T-helper 1 cell treated with Interleukin-12 subunit alpha and Interleukin-12 subunit beta and Interleukin-4 antibody, amounts not matched to agents 30 μg/mL and 1 μg/mL, for 36 hours (primary cell): ENCODE results near the gene RNU7-1.

Source experiments
- H3K27ac Mint-ChIP-seq: one replicate; pipeline ENCODE4 v1.8.0; 2021; ENCODE audit warnings: mild to moderate bottlenecking, mixed read lengths
- H3K27me3 Mint-ChIP-seq: one replicate; pipeline ENCODE4 v1.8.0; 2021; ENCODE audit warnings: low read depth, mixed read lengths
- H3K36me3 Mint-ChIP-seq: one replicate; pipeline ENCODE4 v1.8.0; 2021; ENCODE audit warnings: low read depth, mixed read lengths
- H3K4me1 Mint-ChIP-seq: one replicate; pipeline ENCODE4 v1.8.0; 2021; ENCODE audit warnings: low read depth, mixed read lengths
- H3K4me3 Mint-ChIP-seq: one replicate; pipeline ENCODE4 v1.8.0; 2021; ENCODE audit warnings: mild to moderate bottlenecking, moderate library complexity, mixed read lengths
- H3K9me3 Mint-ChIP-seq: one replicate; pipeline ENCODE4 v1.8.0; 2021; ENCODE audit warnings: mixed read lengths

RNU7-1 gene

DNA sequence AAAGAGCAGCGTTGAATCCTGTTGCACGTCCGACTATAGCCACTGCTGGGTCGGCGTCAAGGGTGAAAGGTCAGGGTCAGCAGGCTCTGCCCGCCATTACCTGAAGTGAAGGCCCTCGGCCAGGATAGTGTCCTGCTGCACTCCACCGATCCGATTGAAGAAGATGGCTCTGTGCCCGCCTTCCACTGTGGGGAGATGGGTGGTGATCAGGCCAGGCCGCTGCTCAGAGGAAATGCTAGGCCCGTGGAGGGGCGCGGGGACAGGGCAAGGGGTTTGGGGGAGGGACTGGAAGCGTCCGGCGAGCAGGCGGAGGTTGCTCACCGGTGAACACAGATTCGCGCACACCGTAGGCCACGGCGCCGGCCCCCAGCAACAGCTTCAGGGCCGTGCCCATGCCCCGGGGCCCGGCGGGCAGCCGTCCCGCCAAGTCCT is 26.5 kb downstream of the RNU7-1 start:
- peaks cover 38% of the 10 kb centered on the region for H3K4me1 Mint-ChIP-seq
- H3K9me3 Mint-ChIP-seq, result no peaks in the 10 kb centered on the region
- H3K27me3 Mint-ChIP-seq, result no peaks in the 10 kb centered on the region
- H3K27ac Mint-ChIP-seq, result peak overlapping the region; percentile 100
- H3K4me3 Mint-ChIP-seq, result peak overlapping the region; percentile 100
- peaks cover 42% of the 10 kb centered on the region for H3K36me3 Mint-ChIP-seq

- Mint-ChIP-seq H3K4me1 (peaks cover 21% of the 10 kb centered on the region), H3K27ac (no peak overlapping the region), H3K36me3 (peaks cover 49% of the 10 kb centered on the region), H3K9me3 (no peaks in the 10 kb centered on the region), H3K4me3 (no peak overlapping the region), H3K27me3 (no peaks in the 10 kb centered on the region)
Observed at GRCh38 chr12:6974180-6974579, 30.6 kb downstream of the RNU7-1 start.

- H3K9me3 Mint-ChIP-seq, result no peaks in the 10 kb centered on the region
- H3K27ac Mint-ChIP-seq, result no peak overlapping the region
- H3K27me3 Mint-ChIP-seq, result no peaks in the 10 kb centered on the region
- H3K4me1 Mint-ChIP-seq, result peaks cover 18% of the 10 kb centered on the region
- peaks cover 48% of the 10 kb centered on the region for H3K36me3 Mint-ChIP-seq
- H3K4me3 Mint-ChIP-seq, result no peak overlapping the region
Observed at GRCh38 chr12:6975297-6976032, 31.8 kb downstream of the RNU7-1 start.

DNA sequence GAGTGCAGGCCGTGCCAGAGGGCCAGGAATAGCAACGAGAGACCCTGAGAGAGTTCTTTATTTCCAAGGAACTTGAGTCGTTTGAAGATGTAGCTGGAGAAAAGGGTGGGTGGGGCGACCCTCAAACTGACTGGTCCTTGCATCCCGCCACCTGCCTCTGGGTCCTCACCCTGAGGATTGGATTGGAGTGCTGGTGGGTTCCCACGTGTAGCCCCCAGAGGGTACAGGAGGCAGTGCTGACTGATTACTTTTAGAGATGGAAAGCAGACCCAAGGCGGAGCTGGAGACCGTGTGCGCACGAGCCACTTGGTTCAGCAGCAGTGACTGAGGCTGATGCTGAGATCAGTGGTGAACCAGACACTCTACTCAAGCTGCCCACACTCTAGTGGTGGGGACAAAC is 34.0 kb downstream of the RNU7-1 start:
- Mint-ChIP-seq H3K27me3 (no peaks in the 10 kb centered on the region), H3K4me1 (peaks cover 3% of the 10 kb centered on the region), H3K9me3 (no peaks in the 10 kb centered on the region)

DNA sequence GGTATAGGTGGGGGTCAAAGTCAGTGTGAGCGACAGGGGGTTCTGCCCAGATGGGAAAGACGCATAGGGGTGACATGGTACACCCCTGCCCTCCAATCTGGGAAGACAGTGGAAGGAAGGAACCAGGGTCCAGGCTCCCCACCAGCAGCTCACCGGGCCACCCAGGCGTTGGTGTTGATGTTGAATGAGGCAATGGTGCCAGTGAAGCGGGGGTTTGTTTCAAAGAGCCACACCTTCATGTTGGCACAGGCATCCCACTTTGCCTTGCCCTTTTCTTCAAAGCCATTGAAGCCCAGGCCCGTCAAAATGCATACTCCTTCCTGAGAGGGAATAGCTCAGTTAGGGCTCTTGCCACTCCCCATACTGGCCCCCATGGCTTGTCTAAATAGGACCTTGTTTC is 34.6 kb downstream of the RNU7-1 start:
- Mint-ChIP-seq H3K27ac (no peak overlapping the region), H3K4me3 (no peak overlapping the region)

More for the DNA sequence above, 34.0 kb downstream of the RNU7-1 start:
- Mint-ChIP-seq H3K36me3 (peaks cover 51% of the 10 kb centered on the region), H3K27ac (no peak overlapping the region), H3K4me3 (no peak overlapping the region)

GRCh38 chr12:6978611-6979011 is 35.0 kb downstream of the RNU7-1 start:
- Mint-ChIP-seq H3K27ac (no peak overlapping the region), H3K36me3 (peaks cover 54% of the 10 kb centered on the region), H3K4me3 (no peak overlapping the region), H3K4me1 (no peaks in the 10 kb centered on the region), H3K9me3 (no peaks in the 10 kb centered on the region), H3K27me3 (no peaks in the 10 kb centered on the region)

More for the DNA sequence above, 34.6 kb downstream of the RNU7-1 start:
- Mint-ChIP-seq H3K36me3 (peaks cover 53% of the 10 kb centered on the region), H3K4me1 (peaks cover 2% of the 10 kb centered on the region), H3K9me3 (no peaks in the 10 kb centered on the region), H3K27me3 (no peaks in the 10 kb centered on the region)

DNA sequence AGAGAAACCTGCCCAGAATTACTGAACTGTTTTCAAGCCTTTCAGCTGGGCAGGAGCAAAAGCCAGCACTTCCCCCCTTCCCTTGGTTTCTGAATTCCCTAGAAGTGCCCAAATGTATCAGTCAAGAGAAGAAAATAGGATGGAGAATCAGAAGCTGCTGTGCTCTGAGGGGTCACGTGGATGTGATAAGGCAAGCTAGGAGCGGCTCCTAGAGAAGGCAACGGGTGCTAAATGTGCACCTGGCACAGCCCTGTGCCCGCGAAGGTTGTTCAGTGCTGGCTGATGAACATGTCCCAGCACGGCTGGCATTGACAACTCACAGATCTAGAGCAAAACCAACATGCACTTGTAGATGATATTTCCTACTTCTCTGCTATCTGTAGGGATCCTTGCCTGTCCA is 35.4 kb downstream of the RNU7-1 start:
- no peaks in the 10 kb centered on the region for H3K4me1 Mint-ChIP-seq
- no peaks in the 10 kb centered on the region for H3K27me3 Mint-ChIP-seq
- H3K27ac Mint-ChIP-seq, result no peak overlapping the region
- H3K4me3 Mint-ChIP-seq, result no peak overlapping the region
- no peaks in the 10 kb centered on the region for H3K9me3 Mint-ChIP-seq
- peaks cover 52% of the 10 kb centered on the region for H3K36me3 Mint-ChIP-seq

GRCh38 chr12:6979453-6979852 is 35.8 kb downstream of the RNU7-1 start:
- Mint-ChIP-seq H3K27ac (no peak overlapping the region), H3K9me3 (no peaks in the 10 kb centered on the region), H3K4me1 (no peaks in the 10 kb centered on the region), H3K27me3 (no peaks in the 10 kb centered on the region), H3K4me3 (no peak overlapping the region), H3K36me3 (peaks cover 52% of the 10 kb centered on the region)

DNA sequence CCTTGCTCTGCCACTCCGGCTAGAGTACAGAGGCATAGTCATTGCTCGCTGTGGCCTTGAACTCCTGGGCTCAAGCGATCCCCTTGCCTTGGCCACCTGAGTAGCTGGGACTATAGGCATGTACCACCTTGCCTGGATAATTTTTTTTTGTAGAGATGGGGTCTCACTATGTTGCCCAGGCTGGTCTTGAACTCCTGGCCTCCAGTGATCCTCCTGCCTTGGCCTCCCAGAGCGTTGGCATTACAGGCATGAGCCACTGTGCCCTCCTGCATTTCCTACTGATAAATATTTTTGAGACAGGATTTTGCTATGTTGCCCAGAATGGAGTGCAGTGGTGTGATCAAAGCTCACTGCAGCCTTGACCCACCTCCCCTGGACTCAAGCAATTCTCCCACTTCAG is 36.5 kb downstream of the RNU7-1 start:
- Mint-ChIP-seq H3K9me3 (no peaks in the 10 kb centered on the region), H3K36me3 (peaks cover 48% of the 10 kb centered on the region), H3K4me3 (no peak overlapping the region), H3K4me1 (no peaks in the 10 kb centered on the region), H3K27me3 (no peaks in the 10 kb centered on the region), H3K27ac (no peak overlapping the region)

DNA sequence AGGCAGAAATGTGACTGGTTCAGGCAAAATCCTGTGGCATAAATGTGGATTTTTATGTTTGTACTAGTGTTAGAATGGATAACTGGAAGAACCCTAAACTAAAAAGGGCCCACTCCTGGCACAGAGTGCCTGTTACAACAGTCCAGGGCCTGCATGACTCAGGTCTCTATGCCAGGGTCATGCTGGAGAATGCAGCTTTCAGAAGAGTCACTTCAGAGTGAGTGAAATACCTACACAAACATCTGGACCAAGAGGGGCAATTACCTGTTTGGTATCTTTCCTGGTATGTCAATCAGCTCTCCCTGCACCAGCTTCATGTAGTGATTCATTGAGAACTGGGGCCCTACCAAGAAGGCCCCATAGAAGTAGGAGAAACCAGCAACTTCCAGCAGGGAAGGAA is 37.1 kb downstream of the RNU7-1 start:
- Mint-ChIP-seq H3K4me3 (no peak overlapping the region), H3K27me3 (no peaks in the 10 kb centered on the region), H3K27ac (no peak overlapping the region), H3K36me3 (peaks cover 42% of the 10 kb centered on the region), H3K4me1 (no peaks in the 10 kb centered on the region), H3K9me3 (no peaks in the 10 kb centered on the region)

- peaks cover 39% of the 10 kb centered on the region for H3K36me3 Mint-ChIP-seq
- no peak overlapping the region for H3K27ac Mint-ChIP-seq
- no peak overlapping the region for H3K4me3 Mint-ChIP-seq
- no peaks in the 10 kb centered on the region for H3K9me3 Mint-ChIP-seq
- H3K27me3 Mint-ChIP-seq, result no peaks in the 10 kb centered on the region
- H3K4me1 Mint-ChIP-seq, result no peaks in the 10 kb centered on the region
Observed at GRCh38 chr12:6981152-6982052, 37.8 kb downstream of the RNU7-1 start.

- Mint-ChIP-seq H3K9me3 (no peaks in the 10 kb centered on the region), H3K27ac (no peak overlapping the region), H3K36me3 (peaks cover 33% of the 10 kb centered on the region), H3K4me1 (no peaks in the 10 kb centered on the region), H3K4me3 (no peak overlapping the region), H3K27me3 (no peaks in the 10 kb centered on the region)
Observed at GRCh38 chr12:6982532-6982931, 38.9 kb downstream of the RNU7-1 start.

DNA sequence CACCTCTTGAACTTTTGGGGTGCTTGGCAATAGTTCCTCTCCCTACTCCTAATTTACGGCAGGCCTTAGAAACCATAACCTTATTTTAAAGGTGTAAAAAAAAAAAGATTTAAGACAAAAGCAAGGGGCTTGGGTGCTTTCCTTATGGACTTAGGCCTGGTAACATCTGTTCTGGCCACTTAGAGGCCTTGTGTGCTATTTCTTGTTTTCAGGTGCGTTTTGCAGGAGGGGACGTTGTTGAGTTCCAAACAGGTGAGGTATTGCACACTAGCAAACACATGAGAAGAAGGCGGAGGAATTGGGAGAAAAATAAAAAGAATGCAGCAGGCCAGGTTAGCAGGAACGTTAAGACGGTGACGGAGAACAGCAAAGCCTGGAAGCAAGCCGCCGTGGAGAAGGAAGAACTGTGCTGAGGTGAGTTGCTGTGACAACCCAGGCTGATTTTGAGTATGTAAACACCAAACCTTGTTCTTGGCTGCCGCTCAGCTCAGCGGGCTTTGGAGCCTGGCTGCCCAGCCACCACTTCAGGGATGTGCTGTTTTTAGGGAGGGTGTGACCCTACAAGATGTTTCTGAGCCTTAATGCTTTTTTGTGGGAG is 44.4 kb downstream of the RNU7-1 start:
- Mint-ChIP-seq H3K4me1 (no peaks in the 10 kb centered on the region), H3K9me3 (no peaks in the 10 kb centered on the region), H3K27ac (no peak overlapping the region), H3K4me3 (no peak overlapping the region), H3K36me3 (peaks cover 18% of the 10 kb centered on the region), H3K27me3 (no peaks in the 10 kb centered on the region)
